ENCODE measurements around the gene MGLL.
A peak's percentile ranks its signal among the peaks of the same experiment; 100 is the strongest.

The MGLL gene

GRCh38 chr3:127787571-127788365 lies 34.5 kb downstream of the MGLL start:
- DNase-seq (ENCODE audit: low read depth): no peak
- no peak for TF ChIP-seq CTCF (conservative IDR thresholded peaks at IDR 0.05; ENCODE audit: low read length)
- H3K4me3 ChIP-seq (ENCODE audit: low read length): no peak overlapping the region

- no peak for TF ChIP-seq CTCF (conservative IDR thresholded peaks at IDR 0.05; ENCODE audit: low read length)
Measured at GRCh38 chr3:127787071-127787490, 35.2 kb downstream of the MGLL start.

GRCh38 chr3:127786353-127787070 lies 35.8 kb downstream of the MGLL start:
- no peak for TF ChIP-seq CTCF (conservative IDR thresholded peaks at IDR 0.05; ENCODE audit: low read length)
- H3K4me3 ChIP-seq (ENCODE audit: low read length): no peak overlapping the region
- peak; percentile 85 for DNase-seq (ENCODE audit: low read depth)

More at GRCh38 chr3:127787071-127787490, 35.2 kb downstream of the MGLL start:
- DNase-seq (ENCODE audit: low read depth): peak; percentile 39
- H3K4me3 ChIP-seq (ENCODE audit: low read length): no peak overlapping the region

GRCh38 chr3:127785711-127786265 lies 36.5 kb downstream of the MGLL start:
- no peak overlapping the region for H3K4me3 ChIP-seq (ENCODE audit: low read length)
- TF ChIP-seq CTCF (conservative IDR thresholded peaks at IDR 0.05; ENCODE audit: low read length): no peak
- DNase-seq (ENCODE audit: low read depth): no peak

- TF ChIP-seq CTCF (conservative IDR thresholded peaks at IDR 0.05; ENCODE audit: low read length): no peak
- DNase-seq (ENCODE audit: low read depth): no peak
- no peak overlapping the region for H3K4me3 ChIP-seq (ENCODE audit: low read length)
Measured at GRCh38 chr3:127784865-127785710, 37.2 kb downstream of the MGLL start.

GRCh38 chr3:127784283-127784682 lies 38.0 kb downstream of the MGLL start:
- no peak for DNase-seq (ENCODE audit: low read depth)
- no peak for TF ChIP-seq CTCF (conservative IDR thresholded peaks at IDR 0.05; ENCODE audit: low read length)
- no peak overlapping the region for H3K4me3 ChIP-seq (ENCODE audit: low read length)
